T-helper 1 cell treated with Interleukin-12 subunit alpha and Interleukin-12 subunit beta and Interleukin-4 antibody, amounts not matched to agents 30 μg/mL and 1 μg/mL, for 36 hours (primary cell): Measurements from ENCODE around the gene ADPRHL1.
"Not testable (repeated sequence)": the region's sequence is repeated elsewhere in the genome, so short reads cannot be mapped to it uniquely, and the experiment has no call there.

Source experiments
- H3K27ac Mint-ChIP-seq: one replicate; pipeline ENCODE4 v1.8.0; 2021; ENCODE audit warnings: mild to moderate bottlenecking, mixed read lengths
- H3K27me3 Mint-ChIP-seq: one replicate; pipeline ENCODE4 v1.8.0; 2021; ENCODE audit warnings: low read depth, mixed read lengths
- H3K36me3 Mint-ChIP-seq: one replicate; pipeline ENCODE4 v1.8.0; 2021; ENCODE audit warnings: low read depth, mixed read lengths
- H3K4me1 Mint-ChIP-seq: one replicate; pipeline ENCODE4 v1.8.0; 2021; ENCODE audit warnings: low read depth, mixed read lengths
- H3K4me3 Mint-ChIP-seq: one replicate; pipeline ENCODE4 v1.8.0; 2021; ENCODE audit warnings: mild to moderate bottlenecking, moderate library complexity, mixed read lengths
- H3K9me3 Mint-ChIP-seq: one replicate; pipeline ENCODE4 v1.8.0; 2021; ENCODE audit warnings: mixed read lengths

ADPRHL1 gene

DNA sequence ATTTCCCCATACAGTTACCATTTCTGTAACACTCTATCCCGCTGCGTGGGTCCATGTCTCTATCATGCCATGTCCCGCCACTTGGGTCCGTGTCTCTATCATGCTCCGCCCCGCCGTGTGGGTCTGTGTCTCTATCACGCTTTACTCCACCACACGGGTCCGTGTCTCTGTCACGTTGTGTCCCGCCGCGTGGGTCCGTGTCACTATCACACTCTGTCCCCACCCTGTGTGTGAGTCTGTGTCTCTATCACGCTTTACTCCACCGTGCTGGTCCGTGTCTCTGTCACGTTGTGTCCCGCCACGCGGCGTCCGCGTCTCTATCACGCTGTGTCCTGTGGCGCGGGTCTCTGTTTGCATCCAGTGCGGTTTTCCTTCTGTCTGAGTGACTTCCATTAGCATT is 11.6 kb downstream of the ADPRHL1 start:
- Mint-ChIP-seq H3K36me3 (no peaks in the 10 kb centered on the region), H3K4me1 (no peaks in the 10 kb centered on the region), H3K27ac (no peak overlapping the region), H3K9me3 (no peaks in the 10 kb centered on the region), H3K4me3 (no peak overlapping the region), H3K27me3 (no peaks in the 10 kb centered on the region)

DNA sequence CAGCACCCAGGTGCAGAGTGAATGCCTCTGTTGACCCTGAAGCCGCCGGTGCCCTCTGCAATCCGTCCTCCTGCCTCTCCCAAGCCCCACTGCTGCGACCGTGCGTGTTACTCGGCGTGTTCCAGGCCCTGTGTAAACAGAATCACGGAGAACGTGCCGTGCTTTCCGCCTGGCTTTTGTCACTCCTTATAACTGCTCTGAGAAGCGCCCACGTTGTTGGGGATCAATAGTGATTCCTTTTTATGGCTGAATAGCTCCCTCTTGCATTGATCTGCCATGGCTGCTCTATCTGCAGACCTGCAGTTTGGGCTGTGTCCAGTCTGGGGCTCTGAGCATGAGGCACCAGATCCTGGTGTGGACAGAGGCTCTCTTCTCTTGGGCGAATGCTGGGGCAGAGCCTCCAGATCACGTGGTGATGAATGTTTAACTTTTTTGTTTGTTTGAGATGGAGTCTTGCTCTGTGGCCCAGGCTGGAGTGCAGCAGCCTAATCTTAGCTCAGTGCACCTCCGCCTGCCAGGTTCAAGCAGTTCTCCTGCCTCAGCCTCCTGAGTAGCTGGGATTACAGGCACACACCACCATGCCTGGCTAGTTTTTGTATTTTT is 15.8 kb downstream of the ADPRHL1 start:
- H3K36me3 Mint-ChIP-seq: no peaks in the 10 kb centered on the region
- no peaks in the 10 kb centered on the region for H3K4me1 Mint-ChIP-seq
- H3K4me3 Mint-ChIP-seq: no peak overlapping the region
- no peaks in the 10 kb centered on the region for H3K9me3 Mint-ChIP-seq
- no peak overlapping the region for H3K27ac Mint-ChIP-seq
- H3K27me3 Mint-ChIP-seq: no peaks in the 10 kb centered on the region

DNA sequence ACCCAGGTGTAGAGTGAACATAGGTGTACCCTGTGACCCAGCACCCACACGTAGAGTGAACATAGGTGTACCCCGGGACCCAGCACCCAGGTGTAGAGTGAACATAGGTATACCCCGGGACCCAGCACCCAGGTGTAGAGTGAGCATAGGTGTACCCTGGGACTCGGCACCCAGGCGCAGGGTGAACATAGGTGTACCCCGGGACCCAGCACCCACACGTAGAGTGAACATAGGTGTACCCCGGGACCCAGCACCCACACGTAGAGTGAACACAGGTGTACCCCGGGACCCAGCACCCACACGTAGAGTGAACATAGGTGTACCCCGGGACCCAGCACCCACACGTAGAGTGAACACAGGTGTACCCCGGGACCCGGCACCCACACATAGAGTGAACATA is 16.4 kb downstream of the ADPRHL1 start:
- H3K4me3 Mint-ChIP-seq, H3K36me3 Mint-ChIP-seq, H3K27me3 Mint-ChIP-seq: not testable (repeated sequence)

DNA sequence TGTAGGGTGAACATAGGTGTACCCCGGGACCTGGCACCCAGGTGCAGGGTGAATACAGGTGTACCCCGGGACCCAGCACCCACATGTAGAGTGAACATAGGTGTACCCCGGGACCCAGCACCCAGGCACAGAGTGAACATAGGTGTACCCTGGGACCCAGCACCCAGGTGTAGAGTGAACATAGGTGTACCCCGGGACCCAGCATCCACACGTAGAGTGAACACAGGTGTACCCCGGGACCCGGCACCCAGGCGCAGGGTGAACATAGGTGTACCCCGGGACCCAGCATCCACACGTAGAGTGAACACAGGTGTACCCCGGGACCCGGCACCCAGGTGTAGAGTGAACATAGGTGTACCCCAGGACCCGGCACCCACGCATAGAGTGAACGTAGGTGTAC is 17.4 kb downstream of the ADPRHL1 start:
- not testable (repeated sequence) for H3K9me3 Mint-ChIP-seq, H3K36me3 Mint-ChIP-seq, H3K4me3 Mint-ChIP-seq, H3K4me1 Mint-ChIP-seq, H3K27ac Mint-ChIP-seq, H3K27me3 Mint-ChIP-seq

More for the DNA sequence above, 16.4 kb downstream of the ADPRHL1 start:
- not testable (repeated sequence) for H3K4me1 Mint-ChIP-seq, H3K9me3 Mint-ChIP-seq, H3K27ac Mint-ChIP-seq

DNA sequence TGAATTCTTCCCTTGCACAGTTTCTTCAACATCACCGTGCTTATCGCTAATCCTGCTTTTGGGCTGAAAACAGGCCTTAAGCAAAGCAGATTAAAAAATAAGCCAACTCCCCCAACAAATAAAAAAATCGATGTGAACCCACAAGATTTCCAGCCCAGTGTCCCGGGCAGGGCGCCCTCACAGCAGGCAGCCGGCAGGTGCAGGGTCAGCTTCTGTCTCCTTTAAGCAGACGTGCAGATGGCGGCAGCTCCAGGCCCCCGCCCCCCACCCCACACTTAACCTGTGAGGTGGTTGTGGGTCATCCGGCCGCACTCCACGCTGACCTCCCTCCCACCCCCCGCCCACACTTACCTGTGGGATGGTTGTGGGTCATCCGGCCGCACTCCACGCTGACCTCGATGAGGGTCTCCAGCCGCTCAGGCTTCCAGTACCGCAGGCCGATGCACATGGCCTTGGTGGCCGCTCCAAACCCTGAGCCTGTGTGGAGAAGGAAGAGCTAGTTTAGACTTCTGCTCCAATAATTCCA is 19.8 kb downstream of the ADPRHL1 start:
- Mint-ChIP-seq H3K4me3 (no peak overlapping the region), H3K9me3 (no peaks in the 10 kb centered on the region), H3K36me3 (no peaks in the 10 kb centered on the region), H3K4me1 (no peaks in the 10 kb centered on the region), H3K27me3 (no peaks in the 10 kb centered on the region), H3K27ac (no peak overlapping the region)

DNA sequence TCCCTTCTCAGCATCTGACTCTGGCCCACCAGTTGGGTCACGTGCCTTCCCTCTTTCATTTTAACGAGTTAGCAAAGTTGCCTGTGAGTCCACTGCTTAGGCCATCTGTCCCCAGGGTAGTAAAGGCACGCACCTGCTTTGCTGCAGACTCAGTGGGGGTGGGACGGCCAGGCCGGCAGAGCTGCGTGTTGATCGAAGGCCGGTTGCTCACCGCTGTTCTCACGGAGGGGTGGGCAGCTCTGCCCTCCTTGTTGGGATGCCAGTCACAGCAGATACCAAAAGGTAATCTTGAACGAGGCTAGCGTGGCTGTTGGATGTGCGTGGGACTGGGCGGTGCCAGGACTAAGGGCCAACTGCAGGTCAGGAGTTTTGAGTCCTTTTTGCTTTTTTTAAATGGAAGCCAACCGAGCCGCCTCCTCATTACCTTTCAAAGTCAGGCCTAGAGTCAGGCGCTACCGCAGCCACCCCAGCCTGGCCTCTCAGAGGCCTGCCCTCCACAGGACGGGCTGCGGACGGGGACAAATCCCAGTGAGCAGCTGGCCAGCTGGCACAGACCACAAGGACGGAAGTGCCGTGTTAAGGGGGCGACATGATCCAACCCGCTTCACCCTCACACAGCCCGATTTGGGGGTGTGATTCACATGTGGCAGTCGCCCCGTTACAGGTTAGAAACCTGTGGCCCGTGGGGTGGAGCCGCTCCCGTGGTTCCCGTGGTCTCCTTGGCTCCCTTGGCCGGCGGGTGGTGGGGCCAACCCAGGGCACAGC is 20.6 kb downstream of the ADPRHL1 start:
- Mint-ChIP-seq H3K36me3 (no peaks in the 10 kb centered on the region), H3K27me3 (no peaks in the 10 kb centered on the region), H3K27ac (no peak overlapping the region), H3K4me1 (no peaks in the 10 kb centered on the region), H3K4me3 (no peak overlapping the region), H3K9me3 (no peaks in the 10 kb centered on the region)

DNA sequence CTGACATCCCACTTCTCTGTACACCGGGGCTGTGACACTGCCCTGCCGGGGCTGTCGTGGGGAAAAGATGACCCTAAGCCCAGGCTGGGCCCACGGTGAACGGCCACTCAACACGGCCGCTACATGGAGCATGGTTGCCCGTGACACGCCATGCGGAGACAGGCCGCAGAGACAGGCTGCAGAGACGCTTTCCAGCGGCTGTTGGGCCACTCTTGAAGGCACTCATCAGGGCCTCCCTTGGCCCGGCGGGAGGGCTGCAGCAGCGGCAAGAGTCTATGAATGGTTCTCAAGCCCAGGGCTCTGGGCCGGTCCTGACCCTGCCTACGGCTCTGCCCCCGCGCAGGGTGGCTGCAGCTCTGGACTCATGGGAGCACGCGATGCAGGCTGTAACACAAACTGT is 22.1 kb downstream of the ADPRHL1 start:
- Mint-ChIP-seq H3K9me3 (no peaks in the 10 kb centered on the region), H3K4me3 (no peak overlapping the region), H3K36me3 (no peaks in the 10 kb centered on the region), H3K4me1 (no peaks in the 10 kb centered on the region), H3K27ac (no peak overlapping the region), H3K27me3 (no peaks in the 10 kb centered on the region)

DNA sequence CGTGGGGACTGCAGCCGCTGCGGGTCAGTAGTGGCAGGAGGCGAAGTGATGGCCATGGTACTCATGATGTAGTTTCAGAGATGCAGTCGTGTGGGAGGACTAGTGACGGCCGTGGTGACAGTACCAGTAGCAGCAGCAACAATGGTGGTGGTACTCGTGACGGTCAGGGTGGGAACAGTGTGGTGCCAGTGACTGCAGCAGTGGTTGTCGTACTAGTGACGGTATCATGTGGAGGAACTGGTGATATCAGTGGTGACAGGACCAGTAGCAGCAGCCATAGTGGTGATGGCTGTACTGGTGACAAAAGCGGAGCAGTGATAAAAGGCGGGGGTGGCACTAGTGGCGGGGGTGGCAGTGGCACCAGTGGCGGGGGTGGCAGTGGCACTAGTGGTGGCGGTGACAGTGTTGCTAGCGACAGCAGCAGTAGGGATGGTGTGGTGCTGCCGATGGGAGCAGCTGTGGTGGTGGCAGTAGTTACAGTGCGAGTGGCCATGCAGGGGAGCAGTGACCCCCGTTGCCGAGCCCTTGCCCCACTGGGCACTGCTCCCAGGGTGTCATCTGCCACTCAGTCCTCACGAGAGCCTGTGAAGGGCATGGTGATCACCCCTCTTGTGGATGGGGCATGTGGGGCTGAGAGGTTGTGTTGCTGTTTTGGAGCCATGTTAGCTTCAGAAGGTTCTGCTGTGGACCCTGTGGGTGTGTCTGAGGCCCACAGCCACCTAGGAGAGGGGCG is 22.7 kb downstream of the ADPRHL1 start:
- no peaks in the 10 kb centered on the region for H3K27me3 Mint-ChIP-seq
- H3K9me3 Mint-ChIP-seq: no peaks in the 10 kb centered on the region

DNA sequence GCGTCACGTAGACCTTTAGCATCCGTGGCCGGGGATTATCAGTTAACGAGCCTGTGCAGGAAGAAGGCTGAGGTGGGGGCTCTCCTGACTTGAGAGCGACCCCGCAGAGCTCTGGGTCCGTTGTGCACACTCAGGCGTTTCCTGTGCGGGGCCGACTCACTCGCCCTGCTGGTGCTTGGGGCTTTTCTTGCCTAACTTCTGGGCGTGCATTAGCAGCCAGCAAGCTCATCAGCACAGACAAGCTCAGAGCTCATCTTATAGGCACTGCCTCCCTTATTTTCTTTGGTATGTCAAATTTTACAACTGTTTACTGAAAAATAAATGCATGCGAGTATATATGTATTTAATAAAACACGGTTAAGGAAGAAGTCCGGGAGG is 23.7 kb downstream of the ADPRHL1 start:
- Mint-ChIP-seq H3K36me3 (no peaks in the 10 kb centered on the region), H3K27ac (no peak overlapping the region), H3K4me3 (no peak overlapping the region), H3K4me1 (no peaks in the 10 kb centered on the region), H3K27me3 (no peaks in the 10 kb centered on the region), H3K9me3 (no peaks in the 10 kb centered on the region)

More for the DNA sequence above, 22.7 kb downstream of the ADPRHL1 start:
- Mint-ChIP-seq H3K4me3 (no peak overlapping the region), H3K27ac (no peak overlapping the region), H3K36me3 (no peaks in the 10 kb centered on the region), H3K4me1 (no peaks in the 10 kb centered on the region)

DNA sequence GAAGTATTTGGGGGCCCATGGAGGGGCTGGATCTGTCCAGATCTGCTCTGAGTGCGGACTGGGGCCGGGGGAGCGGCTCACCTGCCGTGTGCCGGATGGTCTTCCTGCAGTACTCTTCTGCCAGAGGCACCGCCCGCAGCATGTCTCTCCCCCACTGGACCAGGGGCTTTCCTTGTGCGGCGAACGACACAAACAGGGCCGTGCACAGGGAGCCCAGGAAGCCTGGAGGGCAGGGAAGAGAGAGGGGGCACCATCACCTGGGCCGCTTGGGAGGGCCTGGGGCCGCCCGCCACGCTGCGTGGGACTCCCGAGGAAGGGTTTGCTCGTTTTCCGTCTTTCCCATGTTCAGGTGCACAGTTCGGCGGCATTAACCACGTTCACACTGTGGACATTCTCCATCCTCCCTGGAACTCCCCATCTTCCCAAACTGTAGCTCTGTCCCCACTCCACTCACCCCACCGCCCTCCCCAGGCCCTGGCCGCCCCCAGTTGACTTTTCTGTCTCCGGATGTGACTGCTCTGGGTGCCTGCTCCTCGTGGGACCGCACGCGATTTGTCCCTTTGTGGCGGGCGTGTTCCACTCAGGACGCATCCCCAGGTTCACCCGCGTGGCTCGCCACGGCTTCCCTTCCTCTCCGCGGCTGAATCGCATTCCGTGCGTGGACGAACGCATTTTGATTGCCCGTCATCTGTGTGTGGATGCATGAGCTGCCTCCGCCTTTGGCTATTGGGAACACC is 24.2 kb downstream of the ADPRHL1 start:
- H3K36me3 Mint-ChIP-seq: no peaks in the 10 kb centered on the region

DNA sequence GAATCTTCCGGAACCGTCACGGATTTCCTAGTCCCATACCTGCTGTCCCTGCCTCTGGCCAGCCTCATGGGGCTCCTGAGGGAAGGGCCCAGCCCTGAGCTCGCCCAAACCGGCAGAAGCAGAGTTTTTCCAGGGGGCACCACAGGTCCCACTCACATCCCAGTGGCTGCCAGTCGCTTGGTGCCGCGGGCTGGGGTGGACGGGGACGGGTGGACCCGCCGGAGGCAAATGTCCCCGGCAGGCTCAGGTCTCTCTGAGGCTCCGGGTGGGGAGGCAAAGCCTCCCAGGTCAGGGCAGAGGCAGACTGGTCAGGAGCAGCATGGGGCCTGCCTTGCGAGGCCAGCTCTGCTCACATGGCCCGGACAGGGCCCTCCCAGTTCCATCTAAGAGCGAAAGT is 24.8 kb downstream of the ADPRHL1 start:
- Mint-ChIP-seq H3K4me1 (no peaks in the 10 kb centered on the region), H3K9me3 (no peaks in the 10 kb centered on the region), H3K27ac (no peak overlapping the region), H3K4me3 (no peak overlapping the region), H3K27me3 (no peaks in the 10 kb centered on the region), H3K36me3 (no peaks in the 10 kb centered on the region)

More for the DNA sequence above, 24.2 kb downstream of the ADPRHL1 start:
- Mint-ChIP-seq H3K27ac (no peak overlapping the region), H3K4me3 (no peak overlapping the region), H3K4me1 (no peaks in the 10 kb centered on the region), H3K9me3 (no peaks in the 10 kb centered on the region), H3K27me3 (no peaks in the 10 kb centered on the region)

DNA sequence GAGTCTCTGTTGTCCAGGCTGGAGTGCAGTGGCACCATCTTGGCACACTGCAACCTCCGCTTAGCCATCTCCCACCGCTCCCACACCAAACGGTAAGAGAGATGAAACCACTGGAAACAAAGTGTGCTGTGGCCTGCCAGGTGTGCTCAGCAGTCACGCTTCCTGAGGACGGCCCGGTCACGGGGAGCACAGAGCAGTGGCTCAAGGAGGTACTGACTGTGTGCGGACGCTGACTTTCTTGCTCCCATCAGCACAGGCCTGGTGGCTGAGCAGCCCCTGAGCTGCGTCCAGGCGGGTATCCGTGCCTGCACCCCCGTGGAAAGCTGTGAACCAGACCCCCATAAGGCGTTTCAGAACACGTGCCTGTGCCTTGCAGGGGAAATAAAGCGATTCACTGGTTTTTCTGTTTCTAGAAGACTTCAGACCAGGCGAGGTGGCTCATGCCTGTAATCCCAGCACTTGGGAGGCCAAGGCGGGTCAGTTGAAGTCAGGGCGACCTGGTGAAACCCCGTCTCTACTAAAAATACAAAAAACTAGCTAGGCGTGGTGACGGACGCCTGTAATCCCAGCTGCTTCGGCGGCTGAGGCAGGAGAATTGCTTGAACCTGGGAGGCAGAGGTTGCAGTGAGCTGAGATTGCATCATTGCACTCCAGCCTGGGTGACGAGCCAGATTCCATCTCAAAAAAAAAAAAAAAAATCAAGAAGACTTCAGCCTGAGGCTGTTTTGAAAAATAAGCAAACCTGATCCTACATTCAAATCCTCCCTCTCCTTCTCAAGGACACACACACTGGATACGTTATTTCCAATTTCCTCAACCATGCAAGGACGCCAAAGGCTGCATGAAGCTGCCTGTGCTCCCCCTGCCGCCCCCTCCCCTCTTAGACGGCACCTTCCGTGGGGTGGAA is 25.5 kb downstream of the ADPRHL1 start:
- no peaks in the 10 kb centered on the region for H3K9me3 Mint-ChIP-seq
- no peak overlapping the region for H3K27ac Mint-ChIP-seq
- H3K36me3 Mint-ChIP-seq: no peaks in the 10 kb centered on the region
- H3K27me3 Mint-ChIP-seq: no peaks in the 10 kb centered on the region
- no peak overlapping the region for H3K4me3 Mint-ChIP-seq
- no peaks in the 10 kb centered on the region for H3K4me1 Mint-ChIP-seq

DNA sequence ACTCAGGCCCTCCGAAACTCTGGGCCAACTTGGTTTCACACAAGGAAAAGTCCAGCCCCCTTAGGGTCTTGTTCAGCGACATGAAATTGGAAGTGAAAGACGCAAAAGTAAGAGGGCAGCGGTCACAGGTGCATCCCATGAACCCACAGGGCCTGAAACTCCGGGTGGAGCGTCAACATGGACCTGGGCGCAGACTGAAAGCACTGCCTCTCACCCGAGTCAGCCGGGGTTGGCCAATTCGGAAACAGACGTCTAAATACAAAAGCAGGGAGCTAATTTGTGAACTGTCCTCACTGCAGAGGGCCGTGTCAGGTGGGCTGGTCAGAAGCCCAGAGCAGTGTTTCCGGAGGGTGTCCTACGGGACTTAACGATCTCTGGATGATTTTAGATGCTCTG is 26.7 kb downstream of the ADPRHL1 start:
- no peaks in the 10 kb centered on the region for H3K36me3 Mint-ChIP-seq
- no peak overlapping the region for H3K4me3 Mint-ChIP-seq
- no peaks in the 10 kb centered on the region for H3K4me1 Mint-ChIP-seq
- no peaks in the 10 kb centered on the region for H3K27me3 Mint-ChIP-seq
- H3K27ac Mint-ChIP-seq: no peak overlapping the region
- H3K9me3 Mint-ChIP-seq: no peaks in the 10 kb centered on the region
